Ovary (tissue), 3 donors: ENCODE measurements around the gene AASS.

ENCODE experiments used
- EP300 ChIP-seq: sonication (generic); formaldehyde crosslinking; IDR thresholded peaks from one replicate; pipeline ENCODE4 v1.6.1; 2017; ENCODE audit warnings: antibody characterized with exemption
- POLR2A ChIP-seq: fragments of 450-650 bp; IDR thresholded peaks from one replicate; pipeline ENCODE4 v1.6.1; 2017; ENCODE audit warnings: antibody characterized with exemption, mild to moderate bottlenecking, moderate library complexity
- TF ChIP-seq, protein P1 (sequence below), 3 donors: fragments of 450-650 bp in 2 of 3; fragments of 200-600 bp in 1 of 3; IDR thresholded peaks; one replicate each; pipeline versions ENCODE4 v1.5.1 to v1.8.0; 2016 to 2022; ENCODE audit warnings: antibody characterized with exemption in 3 of 3, mild to moderate bottlenecking in 1 of 3
- donor health status: DM: no; HTN: no; CAD: no.

GRCh38 chr7:122182081-122182480, 38.0 kb upstream of the AASS start:
- TF ChIP-seq, protein P1, sequence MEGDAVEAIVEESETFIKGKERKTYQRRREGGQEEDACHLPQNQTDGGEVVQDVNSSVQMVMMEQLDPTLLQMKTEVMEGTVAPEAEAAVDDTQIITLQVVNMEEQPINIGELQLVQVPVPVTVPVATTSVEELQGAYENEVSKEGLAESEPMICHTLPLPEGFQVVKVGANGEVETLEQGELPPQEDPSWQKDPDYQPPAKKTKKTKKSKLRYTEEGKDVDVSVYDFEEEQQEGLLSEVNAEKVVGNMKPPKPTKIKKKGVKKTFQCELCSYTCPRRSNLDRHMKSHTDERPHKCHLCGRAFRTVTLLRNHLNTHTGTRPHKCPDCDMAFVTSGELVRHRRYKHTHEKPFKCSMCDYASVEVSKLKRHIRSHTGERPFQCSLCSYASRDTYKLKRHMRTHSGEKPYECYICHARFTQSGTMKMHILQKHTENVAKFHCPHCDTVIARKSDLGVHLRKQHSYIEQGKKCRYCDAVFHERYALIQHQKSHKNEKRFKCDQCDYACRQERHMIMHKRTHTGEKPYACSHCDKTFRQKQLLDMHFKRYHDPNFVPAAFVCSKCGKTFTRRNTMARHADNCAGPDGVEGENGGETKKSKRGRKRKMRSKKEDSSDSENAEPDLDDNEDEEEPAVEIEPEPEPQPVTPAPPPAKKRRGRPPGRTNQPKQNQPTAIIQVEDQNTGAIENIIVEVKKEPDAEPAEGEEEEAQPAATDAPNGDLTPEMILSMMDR (IDR thresholded peaks at IDR 0.05), result no peak
- TF ChIP-seq POLR2A, result no peak
- no peak for TF ChIP-seq EP300
